ENCODE measurements around the gene RAB3B.

DNA sequence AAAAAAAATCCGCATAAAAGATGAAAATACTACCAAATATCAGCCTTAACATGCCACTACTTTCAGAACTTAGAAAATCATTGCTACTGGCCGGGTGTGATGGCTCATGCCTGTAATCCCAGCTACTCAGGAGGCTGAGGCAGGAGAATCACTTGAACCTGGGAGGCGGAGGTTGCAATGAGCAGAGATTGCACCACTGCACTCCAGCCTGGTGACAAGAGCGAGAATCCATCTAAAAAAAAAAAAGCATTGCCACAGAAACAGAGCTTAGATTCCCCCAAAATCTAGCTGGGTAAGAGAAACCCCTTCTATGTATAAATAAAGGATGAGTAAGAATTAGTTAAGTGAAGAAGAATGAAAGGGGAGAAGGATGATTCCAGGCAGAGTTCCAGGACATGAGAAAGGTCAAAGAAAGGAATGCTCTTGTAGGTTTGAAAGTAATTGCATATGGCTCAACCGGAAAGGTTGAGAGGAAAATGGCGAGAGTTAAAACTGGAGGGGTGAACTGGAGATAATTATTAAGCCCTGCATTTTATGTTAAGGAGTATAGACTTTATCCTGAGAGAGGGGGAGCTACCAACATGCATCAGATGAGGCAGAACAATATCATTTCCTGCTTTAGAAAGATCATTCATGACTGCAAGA lies 92.3 kb downstream of the RAB3B start:
- TF ChIP-seq GATA3 (IDR thresholded peaks at IDR 0.05; ENCODE audit: low read depth, low read length) = no peak
- TF ChIP-seq GATA2 (IDR thresholded peaks at IDR 0.05; ENCODE audit: low read depth, low read length) = no peak
